ENCODE data around the gene PDCD1LG2.

PDCD1LG2 gene

DNA sequence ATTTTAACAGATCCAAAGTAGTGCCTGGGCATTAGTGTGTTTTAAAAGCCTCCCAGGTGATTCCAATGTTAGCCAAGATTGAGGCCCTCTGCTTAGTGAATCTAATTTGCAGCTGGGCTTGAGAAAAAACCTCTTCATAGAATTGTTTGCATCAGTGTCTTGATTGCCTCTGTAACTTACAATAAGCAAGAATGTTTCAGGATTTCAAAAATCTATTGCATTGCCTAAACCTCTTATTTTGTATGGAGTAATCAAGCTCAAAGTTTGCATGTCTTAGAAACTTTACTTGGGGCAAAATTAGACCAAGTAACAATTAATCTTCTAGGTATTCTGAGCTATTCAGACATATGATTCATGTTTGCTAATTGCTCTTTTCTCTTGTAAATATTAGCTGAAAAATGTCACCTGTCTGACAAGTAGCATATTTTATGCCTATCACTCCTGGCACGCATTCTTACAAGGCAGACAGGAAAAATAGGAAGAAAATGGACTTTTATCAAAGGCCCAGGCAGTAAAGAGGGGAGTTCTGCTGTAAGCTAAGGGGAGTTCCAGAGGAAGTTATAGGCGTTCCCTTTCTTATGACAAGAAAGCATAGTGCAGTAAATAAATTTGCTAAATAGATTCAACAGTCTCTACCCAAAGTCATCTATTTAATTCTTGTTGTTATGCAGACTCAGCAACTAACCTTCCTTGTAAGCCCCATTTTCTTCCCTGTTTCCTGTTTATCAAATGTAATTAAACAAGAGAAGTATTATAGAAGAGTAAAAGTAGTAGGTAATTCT is 21.0 kb downstream of the PDCD1LG2 start:
- peak; percentile 46 for DNase-seq (ENCODE audit: low spot score)

DNA sequence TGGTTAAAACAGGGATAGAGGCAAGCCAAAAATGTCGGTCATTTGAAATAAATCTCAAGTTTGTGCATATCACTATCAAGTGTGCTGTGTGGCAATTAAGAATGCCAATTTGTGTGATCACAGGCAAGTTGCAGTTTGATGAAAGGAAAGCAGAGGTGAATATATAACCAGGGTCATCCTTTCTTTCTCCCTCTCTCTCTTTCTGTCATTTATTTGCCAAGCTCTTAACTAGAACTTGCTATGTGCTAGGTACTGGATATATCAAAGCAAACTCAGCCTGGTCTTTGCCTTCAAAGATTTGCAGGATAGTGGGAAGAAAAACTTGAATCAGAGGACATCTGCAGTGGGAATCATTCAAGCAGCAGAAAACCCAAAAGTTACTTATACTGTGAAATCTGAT is 22.0 kb downstream of the PDCD1LG2 start:
- DNase-seq (ENCODE audit: low spot score), result no peak

DNA sequence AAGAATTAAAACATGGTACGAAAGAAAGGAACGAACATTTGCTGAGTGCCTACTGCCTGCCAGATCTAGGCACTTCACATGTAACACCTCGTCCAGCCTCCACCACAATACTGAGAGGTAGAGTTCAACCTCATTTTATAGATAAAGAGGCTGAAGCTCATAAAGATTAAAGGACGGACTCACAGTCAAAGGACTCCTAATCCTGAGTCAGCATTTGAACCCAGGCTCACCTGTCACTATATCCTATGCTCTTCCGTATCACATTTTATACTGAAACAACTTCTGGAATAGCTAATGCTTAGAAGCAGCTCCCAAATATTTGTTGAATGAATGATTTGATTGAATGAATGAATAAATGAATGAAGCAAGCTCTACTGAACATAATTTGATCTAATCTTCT is 22.5 kb downstream of the PDCD1LG2 start:
- DNase-seq (ENCODE audit: low spot score), result no peak

DNA sequence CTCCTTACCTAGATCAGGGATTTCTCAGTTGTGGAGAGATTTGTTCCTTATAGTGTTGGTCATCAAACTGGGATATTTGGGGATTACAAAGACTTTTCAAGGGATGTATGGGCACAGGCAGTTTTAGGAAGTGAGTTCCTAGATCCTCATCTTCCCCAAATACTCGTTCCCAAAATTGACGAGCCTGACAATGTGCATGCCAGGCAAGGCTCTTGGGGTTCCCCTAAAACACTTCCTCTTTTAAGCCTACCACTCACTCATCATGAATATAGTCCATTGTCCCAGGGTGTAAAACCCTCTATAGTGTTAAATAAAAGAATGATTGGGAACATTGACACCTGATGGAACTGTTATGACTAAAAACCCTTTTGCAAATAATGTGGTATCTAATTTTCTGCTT is 26.4 kb downstream of the PDCD1LG2 start:
- no peak for DNase-seq (ENCODE audit: low spot score)

DNA sequence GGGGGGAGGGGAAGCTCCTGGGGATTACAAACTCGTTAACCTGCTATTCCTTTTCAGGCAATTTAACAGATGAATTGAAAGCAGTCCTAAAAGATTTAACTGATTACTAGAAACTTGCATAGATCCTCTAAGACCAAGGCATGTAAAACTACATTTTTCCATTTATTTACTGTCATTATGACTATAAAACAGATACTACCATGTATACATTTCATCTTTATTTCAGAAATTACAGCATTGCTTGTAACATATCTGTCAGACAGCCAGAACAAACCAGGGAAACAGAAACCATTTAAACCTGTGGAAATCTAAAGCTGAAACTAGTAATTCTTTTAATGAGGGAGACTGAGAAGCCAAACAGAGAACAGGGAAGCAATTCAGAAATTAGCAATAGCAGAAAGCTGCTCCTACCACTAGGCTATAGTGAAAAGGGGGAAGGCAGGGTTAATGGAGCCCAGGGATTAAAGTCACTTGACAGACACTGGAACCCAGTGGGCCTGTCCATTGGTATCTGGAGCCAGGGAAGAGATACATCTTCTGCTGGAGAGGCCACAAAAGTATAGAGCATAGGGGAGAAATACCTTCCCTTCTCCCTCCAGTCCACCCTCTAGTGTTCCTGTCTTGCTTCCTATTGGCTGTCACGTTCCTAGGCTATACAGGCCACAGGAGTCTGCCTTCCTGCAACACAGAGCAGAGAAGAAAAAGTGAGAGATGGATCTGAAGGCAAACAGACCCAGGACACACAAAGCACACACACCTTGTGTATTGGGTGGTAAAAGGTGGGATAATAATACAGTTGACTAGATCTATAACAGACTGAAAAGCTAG is 33.8 kb downstream of the PDCD1LG2 start:
- DNase-seq (ENCODE audit: low spot score), result no peak

DNA sequence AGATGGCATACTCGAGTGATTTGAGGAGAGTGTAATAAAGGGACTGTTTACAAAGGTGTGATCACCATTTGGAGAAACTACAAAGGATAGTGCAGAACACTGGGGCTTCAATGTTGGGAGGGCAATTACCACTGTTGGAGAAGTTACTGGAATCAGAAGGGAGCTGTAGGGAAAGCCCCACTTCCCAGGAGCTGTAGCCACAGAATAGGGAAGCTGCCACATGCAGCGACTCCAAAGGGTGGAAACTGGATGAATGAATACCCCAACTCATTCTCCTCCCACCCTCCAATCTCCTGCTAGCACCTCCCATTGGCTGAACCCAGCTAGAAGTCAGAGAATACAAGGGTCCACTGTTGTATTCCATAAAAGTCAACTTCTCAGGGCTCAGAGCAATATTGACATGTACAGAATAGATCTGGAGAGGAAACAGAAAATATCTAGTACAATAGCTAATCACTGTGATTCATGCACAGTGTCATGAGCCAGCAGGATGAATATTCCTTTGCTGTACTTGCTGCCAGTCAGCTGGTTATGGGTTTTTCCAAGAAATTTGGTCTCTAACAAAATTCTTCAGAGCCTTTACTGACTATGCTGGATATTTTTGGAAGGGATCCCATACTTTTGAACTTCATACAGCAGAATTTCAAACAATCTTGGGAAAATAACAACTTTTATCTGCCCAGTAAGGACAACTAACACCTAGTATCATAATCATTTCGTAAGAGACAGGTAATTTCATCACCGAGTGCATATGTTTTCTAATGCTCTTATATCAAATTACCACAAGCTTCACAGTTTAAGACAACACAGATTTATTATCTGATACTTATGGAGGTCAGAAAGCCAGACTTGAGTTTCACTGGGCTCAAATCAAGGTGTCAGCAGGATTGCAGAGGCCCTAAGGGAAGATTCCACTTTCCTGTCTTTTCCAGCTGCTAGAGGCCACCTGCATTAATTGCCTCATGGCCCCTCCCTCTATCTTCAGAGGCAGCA is 39.6 kb downstream of the PDCD1LG2 start:
- no peak for DNase-seq (ENCODE audit: low spot score)

DNA sequence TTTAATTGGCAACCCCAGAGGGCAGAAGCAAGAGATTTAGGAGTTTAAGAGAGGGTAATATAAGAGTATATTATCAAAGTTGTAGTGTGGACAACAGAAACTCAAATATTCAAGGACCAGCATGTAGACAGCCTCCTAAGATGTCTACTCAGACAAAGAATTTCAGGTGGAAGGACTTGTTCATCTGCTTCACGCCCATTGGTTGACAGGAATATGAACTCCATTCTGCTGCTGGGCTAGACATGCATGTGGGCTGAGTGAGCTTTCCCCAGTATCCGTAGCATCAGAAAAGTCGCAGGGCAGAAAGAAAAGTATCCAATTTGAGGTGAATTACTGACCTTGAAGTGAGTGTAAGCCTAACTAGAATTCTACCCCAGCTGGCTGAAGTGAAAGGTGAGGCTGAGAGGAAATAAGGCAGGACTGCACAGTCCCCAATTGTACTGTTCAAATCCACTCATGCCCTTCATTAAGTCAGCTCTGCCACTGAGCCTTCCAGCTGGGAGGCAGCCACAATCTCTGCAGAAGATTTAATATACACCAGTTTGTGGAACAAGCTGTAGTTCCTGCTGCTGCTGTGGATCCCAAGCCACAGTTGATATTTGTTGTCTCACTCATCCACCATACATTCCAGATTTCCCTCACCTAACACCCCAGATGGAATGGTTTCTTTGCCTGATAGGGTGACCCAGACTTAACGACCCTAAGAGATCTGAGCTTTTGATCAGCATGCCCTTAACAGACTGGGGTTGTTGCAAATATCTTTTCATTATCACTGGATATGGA is 41.2 kb downstream of the PDCD1LG2 start:
- DNase-seq (ENCODE audit: low spot score), result no peak

DNA sequence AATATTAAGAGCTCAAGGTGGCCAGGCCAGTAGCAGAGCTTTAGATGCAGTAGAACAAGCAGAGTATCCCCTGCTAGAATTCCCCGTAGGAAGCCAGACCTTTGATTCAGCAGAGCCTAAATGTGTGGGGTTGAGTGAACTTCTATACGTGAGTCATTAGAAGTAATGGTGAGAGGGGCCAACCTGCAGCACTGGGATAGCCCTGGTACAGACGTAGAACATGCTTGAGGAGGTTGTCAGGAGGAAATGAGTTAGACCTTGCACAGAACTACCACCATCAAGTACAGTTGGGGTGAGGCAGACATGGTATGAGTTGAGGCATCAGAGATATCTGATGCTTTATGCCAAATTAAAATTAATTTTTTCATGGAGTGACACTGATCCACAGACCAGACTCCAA is 42.0 kb downstream of the PDCD1LG2 start:
- DNase-seq (ENCODE audit: low spot score), result no peak

DNA sequence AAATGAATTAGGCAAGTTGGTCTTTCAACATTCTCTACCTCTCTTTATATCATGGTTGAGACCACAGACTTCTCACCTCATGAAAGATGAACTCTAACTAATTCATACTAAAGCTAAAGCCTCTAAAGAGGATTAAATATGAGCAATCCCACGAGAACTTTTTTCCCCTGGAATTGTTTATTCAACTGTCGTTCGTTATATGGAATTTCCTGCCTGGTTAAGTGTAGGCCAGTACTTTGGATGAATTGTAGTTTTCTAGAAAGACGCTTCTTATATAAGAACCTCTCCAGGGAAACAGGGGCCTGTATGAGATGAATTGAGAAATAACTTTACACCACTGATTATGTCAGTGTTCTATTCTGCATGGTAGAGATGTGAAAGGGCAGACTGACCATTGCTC is 42.9 kb downstream of the PDCD1LG2 start:
- DNase-seq (ENCODE audit: low spot score), result no peak

DNA sequence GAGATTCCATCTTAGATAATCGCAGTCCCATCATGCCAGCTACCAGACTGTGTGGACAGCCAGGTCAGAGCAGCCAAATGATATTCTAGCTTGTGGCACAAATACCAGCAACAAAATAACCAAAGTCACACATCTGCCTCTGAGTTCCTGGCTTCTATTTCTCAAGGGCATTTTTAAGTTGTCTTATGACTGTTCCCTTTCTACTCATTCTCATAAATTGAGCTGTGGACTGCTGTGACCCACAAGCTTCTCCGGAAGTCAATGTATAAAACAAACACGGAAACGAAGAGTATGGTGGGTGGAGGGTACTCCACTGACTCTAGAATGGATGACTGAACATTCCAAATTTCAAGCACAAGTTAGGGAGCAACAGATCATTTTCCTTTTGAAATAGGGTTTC is 43.9 kb downstream of the PDCD1LG2 start:
- no peak for DNase-seq (ENCODE audit: low spot score)

DNA sequence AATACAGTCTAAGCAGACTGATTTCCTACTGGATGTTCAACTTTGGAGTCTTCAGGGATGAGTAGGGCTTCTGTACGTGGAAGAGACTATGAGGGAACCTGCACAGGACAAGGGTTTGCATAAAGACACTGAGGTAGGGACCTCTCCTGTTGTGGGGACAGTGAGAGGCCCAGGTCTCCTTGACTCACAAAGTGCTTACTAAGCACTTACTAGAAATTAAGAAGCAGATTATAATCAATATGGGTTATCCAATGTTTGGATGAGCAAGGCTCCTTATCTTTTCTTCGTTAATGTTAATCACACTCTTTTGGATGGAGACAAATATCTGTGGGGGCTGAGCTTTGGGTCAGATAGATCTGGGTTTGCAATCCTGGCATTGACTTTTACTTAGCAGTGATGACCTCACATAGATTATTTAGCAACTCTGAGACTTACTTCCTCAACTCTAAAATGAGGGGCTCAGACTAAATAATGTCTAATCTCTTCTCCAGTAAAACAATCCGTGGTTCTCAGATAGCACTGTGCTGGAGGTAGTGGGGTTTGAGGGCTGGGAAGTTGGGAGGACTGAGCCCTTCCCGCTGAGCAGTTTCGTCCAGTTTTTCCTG is 45.9 kb downstream of the PDCD1LG2 start:
- DNase-seq (ENCODE audit: low spot score), result no peak

DNA sequence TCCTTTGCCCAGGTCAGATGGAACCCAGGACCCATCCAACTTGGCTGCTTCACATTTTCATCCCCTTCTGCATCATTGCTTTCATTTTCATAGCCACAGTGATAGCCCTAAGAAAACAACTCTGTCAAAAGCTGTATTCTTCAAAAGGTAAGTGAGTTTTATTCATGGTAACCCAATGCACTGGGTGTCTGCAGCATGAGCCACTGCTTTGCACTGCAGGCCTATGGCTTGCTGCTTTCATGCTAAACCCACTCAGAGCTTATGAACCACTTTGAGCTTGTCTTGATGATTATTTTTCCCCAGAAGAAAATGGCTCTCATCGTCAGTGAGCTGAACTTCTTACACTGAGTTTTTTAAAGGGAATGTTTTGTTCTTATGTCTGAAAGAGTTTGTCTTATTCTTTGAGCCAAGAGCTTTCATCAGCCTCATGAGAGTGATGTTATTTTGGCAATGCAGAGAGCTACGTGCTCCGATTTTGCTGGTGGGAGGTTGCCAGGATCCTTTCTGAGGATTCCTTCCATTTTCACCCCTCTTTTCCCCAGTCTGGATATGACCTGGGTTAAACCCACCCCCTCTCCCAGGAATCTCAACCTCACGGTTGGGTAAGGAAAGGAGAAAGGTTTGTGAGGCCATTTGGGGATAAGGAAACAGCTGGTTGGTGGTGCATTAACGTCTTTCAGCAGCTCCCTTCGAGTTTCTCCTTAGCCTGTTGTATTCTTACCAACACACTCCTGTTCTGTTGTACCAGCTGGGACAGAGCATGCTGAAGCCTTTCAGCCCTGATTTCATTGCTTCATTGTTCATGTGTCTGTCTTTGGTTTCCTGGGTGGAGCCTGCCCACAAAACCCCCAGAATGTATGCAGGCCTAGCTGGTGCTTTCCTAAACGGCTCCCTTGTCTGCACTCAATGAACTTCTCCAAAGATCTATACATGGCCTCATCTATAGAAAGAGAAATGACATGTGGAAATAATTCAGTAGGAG is 47.6 kb downstream of the PDCD1LG2 start:
- peak; percentile 76 for DNase-seq (ENCODE audit: low spot score)

DNA sequence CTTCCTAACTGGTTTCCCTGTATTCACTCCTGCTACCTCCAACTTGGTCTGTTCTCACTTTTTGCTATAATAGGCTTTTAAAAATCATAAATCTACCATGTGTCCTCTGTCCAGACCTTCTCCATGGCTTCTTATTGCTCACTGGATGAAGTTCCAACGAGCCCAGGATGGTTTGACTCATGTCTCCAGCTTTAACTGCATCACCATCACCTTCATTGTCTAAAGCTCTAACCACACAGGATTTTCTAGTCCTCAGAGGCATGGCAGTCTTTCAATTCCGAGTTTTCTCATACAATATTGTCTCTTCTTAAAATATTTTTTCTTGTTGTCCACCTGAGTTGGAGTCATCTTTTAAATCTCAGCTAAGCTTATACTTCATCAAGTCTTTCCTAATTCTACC is 49.3 kb downstream of the PDCD1LG2 start:
- DNase-seq (ENCODE audit: low spot score), result no peak

DNA sequence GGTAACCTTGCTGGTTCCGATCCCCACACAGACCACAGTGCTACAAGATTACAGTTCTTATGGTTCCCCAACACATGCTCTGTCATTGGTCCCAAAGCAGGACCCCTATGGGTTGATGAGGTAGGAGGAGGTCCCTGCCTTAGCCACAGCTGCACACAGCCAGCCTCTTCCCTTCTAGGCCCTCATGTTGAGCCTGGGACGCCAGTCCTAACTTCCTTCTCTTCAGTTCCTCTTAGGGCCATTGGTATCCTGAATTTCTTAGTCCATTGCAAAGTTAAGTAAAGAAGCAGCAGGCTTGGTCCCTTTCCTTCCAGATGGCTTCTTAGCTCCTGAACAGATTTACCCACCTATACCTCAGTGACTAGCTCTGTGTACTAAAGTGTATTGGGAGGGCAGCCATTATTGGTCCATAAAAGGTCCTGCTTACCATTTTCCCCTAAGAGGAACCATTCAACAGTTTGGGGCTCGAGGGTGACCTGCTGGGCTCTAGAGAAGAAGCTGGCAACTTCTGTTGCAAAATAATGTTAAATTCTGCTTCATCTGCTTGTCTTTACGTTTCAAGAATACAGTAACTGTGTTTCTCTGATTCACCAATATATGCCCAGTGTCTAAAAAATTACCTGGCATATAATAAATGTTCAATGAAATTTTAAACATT is 50.2 kb downstream of the PDCD1LG2 start:
- no peak for DNase-seq (ENCODE audit: low spot score)

DNA sequence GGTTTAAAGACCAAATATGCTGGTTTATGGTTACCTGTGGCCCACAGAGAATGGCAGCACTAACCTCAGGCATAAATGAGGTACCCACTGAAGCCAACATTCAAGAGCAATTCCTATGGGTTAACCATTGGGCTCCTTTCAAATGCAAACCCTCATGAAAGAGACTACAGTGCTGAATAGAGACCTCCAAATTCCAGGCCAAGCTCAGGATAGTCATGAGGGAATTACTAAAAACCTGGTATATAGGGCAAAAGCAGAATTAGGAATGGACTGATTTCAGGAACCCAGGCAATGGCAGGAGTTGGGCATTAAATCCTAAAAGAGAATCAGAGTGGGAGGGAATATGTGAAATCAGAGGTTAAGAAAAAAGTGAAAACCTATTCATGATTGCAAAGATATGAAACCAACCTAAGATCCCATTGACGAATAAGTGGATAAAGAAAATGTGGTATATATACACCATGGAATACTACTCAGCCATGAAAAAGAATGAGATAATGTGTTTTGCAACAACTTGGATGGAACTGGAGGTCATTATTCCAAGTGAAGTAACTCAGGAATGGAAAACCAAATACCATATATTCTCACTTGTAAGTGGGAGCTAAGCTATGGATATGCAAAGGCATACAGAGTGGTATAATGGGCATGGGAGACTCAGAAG is 51.6 kb downstream of the PDCD1LG2 start:
- DNase-seq (ENCODE audit: low spot score), result no peak

DNA sequence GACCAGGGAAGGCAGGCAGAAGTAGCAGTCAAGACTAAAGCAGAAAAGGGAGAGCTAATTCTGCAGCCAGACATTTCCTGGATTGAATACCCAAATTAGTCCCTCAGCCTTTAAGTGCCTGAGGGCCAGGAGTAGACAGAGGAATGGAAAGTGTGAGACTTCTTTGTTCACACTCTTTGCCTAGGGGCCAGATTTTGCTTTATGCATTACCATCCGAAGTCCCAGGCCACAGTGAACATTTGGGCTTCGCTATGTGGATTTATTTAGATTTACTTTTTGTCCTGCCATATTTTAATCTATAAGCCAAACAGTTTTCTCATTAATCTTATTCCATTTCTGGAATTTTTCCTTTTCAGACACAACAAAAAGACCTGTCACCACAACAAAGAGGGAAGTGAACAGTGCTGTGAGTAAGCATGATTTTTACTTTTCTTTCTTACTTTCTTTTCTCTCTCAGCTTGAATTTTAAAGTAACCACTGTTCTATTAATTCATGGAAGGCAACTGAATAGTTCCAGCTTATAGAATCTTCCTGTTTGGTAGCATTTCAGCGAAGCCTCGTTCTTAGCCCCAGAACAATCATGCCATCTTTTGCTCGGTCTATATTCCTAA is 52.6 kb downstream of the PDCD1LG2 start:
- no peak for DNase-seq (ENCODE audit: low spot score)

DNA sequence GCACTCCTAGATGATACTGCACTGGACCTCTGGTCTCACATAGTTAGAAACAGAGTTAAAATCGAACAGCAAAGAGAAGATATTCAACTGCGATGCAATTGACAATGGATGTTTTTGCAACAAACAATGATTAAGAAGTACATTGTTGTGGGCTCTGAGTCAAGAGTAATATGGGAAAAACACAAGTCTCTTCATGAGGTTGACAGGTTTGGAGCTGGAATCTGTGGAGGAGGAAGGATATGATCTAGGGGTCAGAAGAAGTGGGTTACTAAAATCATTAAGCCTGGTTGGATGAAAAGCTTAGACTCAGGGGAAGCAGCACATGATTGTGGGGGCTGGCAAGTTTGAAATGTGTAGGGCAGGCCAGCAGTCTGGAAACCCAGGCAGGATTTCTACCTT is 53.1 kb downstream of the PDCD1LG2 start:
- no peak for DNase-seq (ENCODE audit: low spot score)

DNA sequence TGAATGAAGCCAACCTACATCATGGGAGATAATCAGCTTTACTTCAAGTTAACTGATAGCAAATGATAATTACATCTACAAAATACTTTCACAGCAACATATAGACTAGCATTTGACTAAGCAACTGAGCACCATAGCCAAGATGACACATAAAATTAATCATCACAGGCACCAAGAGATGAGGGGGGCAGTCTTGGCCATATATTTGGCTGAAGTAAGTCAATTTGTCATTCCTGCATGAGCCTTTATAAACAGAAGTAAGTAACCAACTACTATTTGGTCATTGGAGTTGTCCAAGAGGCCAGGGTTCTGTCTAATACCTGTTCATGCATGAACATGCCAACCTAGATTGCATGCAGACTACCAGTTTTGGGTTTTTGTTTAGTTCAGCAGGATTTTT is 53.6 kb downstream of the PDCD1LG2 start:
- no peak for DNase-seq (ENCODE audit: low spot score)

All from CD4-positive, alpha-beta T cell treated with Interleukin-2 at 100 ng/mL for 4 hours (primary cell).